ENCODE data around the gene ZCWPW1.
"Not testable (repeated sequence)": the region's sequence is repeated elsewhere in the genome, so short reads cannot be mapped to it uniquely, and the experiment has no call there.

The ZCWPW1 gene

GRCh38 chr7:100397315-100398081, 31.0 kb downstream of the ZCWPW1 start:
- DNase-seq (ENCODE audit: low spot score): no peak

- DNase-seq (ENCODE audit: low spot score): peak; percentile 45
These were observed 32.0 kb downstream of the ZCWPW1 start for GRCh38 chr7:100396421-100396982.

- no peak for DNase-seq (ENCODE audit: low spot score)
These were observed 34.4 kb downstream of the ZCWPW1 start for GRCh38 chr7:100394077-100394476.

GRCh38 chr7:100393233-100393905, 35.1 kb downstream of the ZCWPW1 start:
- DNase-seq (ENCODE audit: low spot score): no peak

- no peak for DNase-seq (ENCODE audit: low spot score)
These were observed 38.1 kb downstream of the ZCWPW1 start for GRCh38 chr7:100390286-100391009.

GRCh38 chr7:100389437-100390088, 38.9 kb downstream of the ZCWPW1 start:
- no peak for DNase-seq (ENCODE audit: low spot score)

- DNase-seq (ENCODE audit: low spot score): no peak
These were observed 40.8 kb downstream of the ZCWPW1 start for GRCh38 chr7:100387695-100388094.

- DNase-seq (ENCODE audit: low spot score): no peak
These were observed 41.6 kb downstream of the ZCWPW1 start for GRCh38 chr7:100386940-100387339.

- no peak for DNase-seq (ENCODE audit: low spot score)
These were observed 43.7 kb downstream of the ZCWPW1 start for GRCh38 chr7:100384628-100385294.

- DNase-seq (ENCODE audit: low spot score): not testable (repeated sequence)
These were observed 46.2 kb downstream of the ZCWPW1 start for GRCh38 chr7:100382234-100382853.

GRCh38 chr7:100381531-100382233, 46.8 kb downstream of the ZCWPW1 start:
- not testable (repeated sequence) for DNase-seq (ENCODE audit: low spot score)

GRCh38 chr7:100380196-100380595, 48.3 kb downstream of the ZCWPW1 start:
- no peak for DNase-seq (ENCODE audit: low spot score)

- DNase-seq (ENCODE audit: low spot score): no peak
These were observed 50.3 kb downstream of the ZCWPW1 start for GRCh38 chr7:100378114-100378755.

- no peak for DNase-seq (ENCODE audit: low spot score)
These were observed 52.4 kb downstream of the ZCWPW1 start for GRCh38 chr7:100376066-100376465.

GRCh38 chr7:100374601-100375000, 53.9 kb downstream of the ZCWPW1 start:
- DNase-seq (ENCODE audit: low spot score): no peak

GRCh38 chr7:100373870-100374598, 54.5 kb downstream of the ZCWPW1 start:
- not testable (repeated sequence) for DNase-seq (ENCODE audit: low spot score)

- DNase-seq (ENCODE audit: low spot score): no peak
These were observed 55.2 kb downstream of the ZCWPW1 start, which contains the start of gene PILRA for GRCh38 chr7:100373261-100373831. Gene PILRA, plus strand, starts transcription at chr7:100373487. Its CDS starts 170 bp downstream, at chr7:100373657.

GRCh38 chr7:100372694-100373093, 55.8 kb downstream of the ZCWPW1 start:
- no peak for DNase-seq (ENCODE audit: low spot score)

GRCh38 chr7:100372256-100372655, 56.2 kb downstream of the ZCWPW1 start:
- no peak for DNase-seq (ENCODE audit: low spot score)
